ENCODE data around the gene RBBP6.

RBBP6 gene

GRCh38 chr16:24543949-24544348 lies 4.6 kb downstream of the RBBP6 start:
- no peak for DNase-seq (ENCODE audit: low read depth)
- no peak overlapping the region for H3K4me3 ChIP-seq (ENCODE audit: low read length)

DNA sequence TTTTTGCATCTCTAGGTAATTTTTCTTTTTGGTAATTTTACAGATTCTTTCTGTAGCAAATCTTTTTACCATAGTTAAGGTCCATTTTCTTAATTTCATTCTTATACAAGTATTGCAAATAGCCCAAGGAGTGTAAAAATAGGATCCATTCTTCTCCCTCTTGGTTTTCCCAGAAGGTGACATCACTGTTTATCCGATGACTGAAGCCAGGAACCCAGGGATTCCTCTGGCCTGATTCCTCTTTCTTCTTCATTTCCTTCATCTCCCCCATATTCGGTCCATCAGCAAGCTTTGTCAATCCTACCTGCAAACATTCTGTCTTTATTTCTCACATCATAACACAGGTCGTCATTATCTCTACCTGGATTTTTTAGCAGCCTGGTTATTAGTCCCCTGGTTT lies 5.3 kb downstream of the RBBP6 start:
- no peak overlapping the region for H3K4me3 ChIP-seq (ENCODE audit: low read length)
- TF ChIP-seq CTCF (conservative IDR thresholded peaks at IDR 0.05; ENCODE audit: low read length), result no peak
- DNase-seq (ENCODE audit: low read depth), result peak; percentile 8

More at GRCh38 chr16:24543949-24544348, 4.6 kb downstream of the RBBP6 start:
- TF ChIP-seq CTCF (conservative IDR thresholded peaks at IDR 0.05; ENCODE audit: low read length), result no peak

- TF ChIP-seq CTCF (conservative IDR thresholded peaks at IDR 0.05; ENCODE audit: low read length), result no peak
- no peak overlapping the region for H3K4me3 ChIP-seq (ENCODE audit: low read length)
- no peak for DNase-seq (ENCODE audit: low read depth)
These were observed 10.9 kb downstream of the RBBP6 start for GRCh38 chr16:24550295-24550694.

DNA sequence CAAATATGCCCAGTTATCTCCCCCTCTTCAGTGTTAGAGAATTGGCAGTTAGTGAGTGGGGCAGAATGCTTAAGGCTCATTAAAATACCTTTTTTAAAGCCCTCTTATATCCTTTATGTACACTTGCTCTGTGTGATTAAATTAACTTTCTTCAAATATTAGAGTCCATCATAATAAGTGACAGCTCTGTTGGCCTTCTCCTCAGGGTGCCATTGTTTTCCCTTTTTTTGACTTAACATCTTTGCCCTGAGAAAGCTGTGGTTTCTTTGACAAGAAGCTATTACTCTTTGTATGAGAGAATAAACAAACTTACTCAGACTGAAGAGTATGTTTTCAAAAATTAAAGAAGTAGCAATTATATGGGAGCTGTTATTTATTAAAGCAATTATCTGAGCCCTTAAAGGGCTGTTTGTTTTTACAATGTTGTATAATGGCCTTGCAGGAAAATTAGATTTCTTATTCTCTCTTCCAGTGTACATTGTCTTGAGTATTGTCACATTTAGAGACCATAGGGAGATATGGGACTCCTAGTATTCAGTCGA lies 13.4 kb downstream of the RBBP6 start:
- DNase-seq (ENCODE audit: low read depth), result no peak
- no peak for TF ChIP-seq CTCF (conservative IDR thresholded peaks at IDR 0.05; ENCODE audit: low read length)
- H3K4me3 ChIP-seq (ENCODE audit: low read length), result no peak overlapping the region

DNA sequence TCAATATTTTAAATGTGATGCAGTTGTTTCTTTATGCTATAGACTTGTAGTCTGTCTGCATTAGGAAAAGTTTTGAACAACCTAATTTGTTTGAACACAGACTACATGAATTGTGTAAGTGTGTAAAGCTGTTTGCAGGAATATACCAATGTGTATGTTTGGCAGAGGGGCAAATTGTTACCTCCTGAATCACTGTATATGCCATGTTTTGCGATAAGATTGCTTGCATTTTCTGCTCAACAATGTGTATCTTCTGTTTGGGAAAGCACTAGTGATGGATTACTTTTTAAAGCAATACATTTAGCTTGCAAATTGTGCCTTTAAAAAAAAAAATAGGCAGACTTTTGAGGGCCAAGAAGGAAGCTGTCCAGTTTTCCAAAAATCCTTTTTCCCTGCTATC lies 14.6 kb downstream of the RBBP6 start:
- no peak for TF ChIP-seq CTCF (conservative IDR thresholded peaks at IDR 0.05; ENCODE audit: low read length)
- DNase-seq (ENCODE audit: low read depth), result no peak
- no peak overlapping the region for H3K4me3 ChIP-seq (ENCODE audit: low read length)

DNA sequence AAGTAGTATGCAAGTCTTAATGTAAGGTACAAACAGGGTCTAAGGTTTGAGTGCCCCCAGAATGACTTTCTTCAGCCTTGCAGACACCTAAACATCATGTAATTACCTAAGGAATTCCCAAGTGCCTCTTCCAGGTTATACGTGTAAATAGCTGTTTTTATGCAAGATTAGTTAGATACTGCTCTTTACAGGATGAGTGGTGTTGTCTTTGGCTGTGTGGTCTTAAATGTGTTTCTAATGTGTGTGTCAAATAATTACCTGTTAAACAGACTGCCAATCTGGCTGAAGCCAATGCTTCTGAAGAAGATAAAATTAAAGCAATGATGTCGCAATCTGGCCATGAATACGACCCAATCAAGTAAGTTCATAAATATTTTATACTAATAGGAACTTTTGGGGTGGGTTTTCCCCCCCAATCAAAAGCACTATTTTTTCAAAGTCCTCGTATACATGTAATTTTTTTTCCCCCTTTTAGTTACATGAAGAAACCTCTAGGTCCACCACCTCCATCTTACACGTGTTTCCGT lies 16.0 kb downstream of the RBBP6 start:
- TF ChIP-seq CTCF (conservative IDR thresholded peaks at IDR 0.05; ENCODE audit: low read length), result no peak
- no peak for DNase-seq (ENCODE audit: low read depth)
- no peak overlapping the region for H3K4me3 ChIP-seq (ENCODE audit: low read length)

DNA sequence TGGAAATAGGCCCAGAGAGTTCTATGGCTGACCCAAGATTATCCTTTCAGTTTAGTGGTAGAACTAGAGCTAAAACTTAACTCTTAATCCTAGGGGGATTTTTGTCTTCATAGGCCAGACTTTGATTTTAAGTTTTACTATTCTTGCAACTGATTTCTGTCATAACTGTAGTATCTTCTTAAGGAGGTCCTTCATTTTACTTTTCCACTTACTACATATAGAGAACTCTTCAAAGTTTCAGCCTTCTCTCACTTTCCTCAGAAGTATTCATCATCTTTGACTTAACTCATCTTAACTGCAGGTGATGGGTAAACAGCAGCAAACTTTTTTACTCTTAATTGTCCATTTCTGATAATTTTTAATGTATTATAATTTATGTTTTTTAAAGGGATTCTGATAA lies 23.4 kb downstream of the RBBP6 start:
- no peak for TF ChIP-seq CTCF (conservative IDR thresholded peaks at IDR 0.05; ENCODE audit: low read length)
- DNase-seq (ENCODE audit: low read depth), result no peak
- H3K4me3 ChIP-seq (ENCODE audit: low read length), result no peak overlapping the region

Measured in AG10803 (cell line).